HCT116 (cell line): ENCODE data around the gene RBM42. TPM values are rescaled to one million over a fixed set of nuclear protein-coding genes. Genes with fewer than 3 reads are reported as not detected.

Experiments
- ATAC-seq: fragments of 200-7000 bp; cut with Tn5 transposase; 2 replicates; pipeline ENCODE4 v1.9.1; 2020; ENCODE audit warnings: mild to moderate bottlenecking, moderate library complexity
- BruUV-seq: library from RNA; stranded (reverse); fragments of 400-500 nt; replicated peaks from 2 replicates; lab custom pipeline; 2021; lab: Mats Ljungman, UMichigan
- CTCF ChIA-PET: fragments of 300-600 bp; sonication (Branson Sonifier 250); formaldehyde crosslinking; loops from one replicate; lab custom pipeline; 2021; ENCODE audit warnings: antibody characterized with exemption; lab: Charles Lee
- POLR2A ChIA-PET: fragments of 300-600, 350-600 bp; sonication (Branson Sonifier 250); formaldehyde crosslinking; loops from one replicate; lab custom pipeline; 2021; ENCODE audit warnings: antibody characterized with exemption; lab: Charles Lee
- RAD21 ChIA-PET, 2 experiments: fragments of 300-600 bp; sonication (Branson Sonifier 250); formaldehyde crosslinking; loops; one replicate each; lab custom pipeline; 2023; ENCODE audit warnings: low total read pairs in 2 of 2; ENCODE audit not compliant: uncharacterized antibody in 2 of 2, unreplicated experiment in 2 of 2, low non-redundant PET in 1 of 2; lab: Charles Lee
- DNase-seq: peaks from one replicate; pipeline ENCODE4 v3.0.0-alpha.2; 2010; ENCODE audit warnings: low read depth, low spot score
- H2AFZ ChIP-seq: fragments of 200-600 bp; shearing (Covaris generic), sonication (generic); 2 replicates; pipeline ENCODE4 v1.6.1; 2017; ENCODE audit warnings: low read depth, mixed run types, mixed read lengths, antibody characterized with exemption, low read length; ENCODE audit not compliant: poor library complexity, severe bottlenecking
- H3K27ac ChIP-seq: 2 replicates; pipeline ENCODE4 v1.5.1; 2012; ENCODE audit warnings: low read depth, low read length
- H3K27me3 ChIP-seq: fragments of 200-600 bp; sonication (generic); 2 replicates; pipeline ENCODE4 v1.6.1; 2016; ENCODE audit warnings: mixed run types, low read length, mixed read lengths; ENCODE audit not compliant: insufficient read depth
- H3K36me3 ChIP-seq, 2 experiments: fragments of 200-500 bp in 1 of 2; fragments of 200-600 bp in 1 of 2; sonication (Bioruptor generic) in 1 of 2; sonication (generic) in 1 of 2; 2 replicates each; pipeline versions ENCODE4 v1.5.1 to v1.6.1; 2014 to 2016; ENCODE audit warnings: low read length in 2 of 2, inconsistent platforms in 1 of 2, mixed read lengths in 1 of 2, mixed run types in 1 of 2; ENCODE audit not compliant: insufficient read depth in 2 of 2, control insufficient read depth in 1 of 2
- H3K4me1 ChIP-seq, 2 experiments: fragments of 200-600 bp in 1 of 2; sonication (generic) in 1 of 2; 2 replicates each; pipeline versions ENCODE4 v1.5.1 to v1.6.1; 2012 to 2017; ENCODE audit warnings: low read length in 2 of 2, inconsistent platforms in 1 of 2, mild to moderate bottlenecking in 1 of 2, mixed read lengths in 1 of 2, mixed run types in 1 of 2, moderate library complexity in 1 of 2; ENCODE audit not compliant: insufficient read depth in 2 of 2, control insufficient read depth in 1 of 2
- H3K4me2 ChIP-seq: fragments of 200-600 bp; sonication (generic); 2 replicates; pipeline ENCODE4 v1.6.1; 2017; ENCODE audit warnings: mixed run types, low read length, mixed read lengths
- H3K4me3 ChIP-seq, 2 experiments: fragments of 200-600 bp in 1 of 2; sonication (generic) in 1 of 2; replicated peaks in 1 of 2; 2 replicates each; pipeline ENCODE4 v1.5.1; 2011 to 2016; ENCODE audit warnings: low read length in 2 of 2, control low read depth in 1 of 2, low read depth in 1 of 2, mild to moderate bottlenecking in 1 of 2, mixed read lengths in 1 of 2, mixed run types in 1 of 2
- H3K79me2 ChIP-seq: fragments of 200-600 bp; sonication (generic); 2 replicates; pipeline ENCODE4 v1.6.1; 2017; ENCODE audit warnings: mild to moderate bottlenecking, mixed run types, low read length, moderate library complexity, mixed read lengths; ENCODE audit not compliant: insufficient read depth
- H3K9ac ChIP-seq: fragments of 200-600 bp; sonication (generic); 2 replicates; pipeline ENCODE4 v1.6.1; 2016; ENCODE audit warnings: low read length, mixed read lengths
- H3K9me2 ChIP-seq: fragments of 200-600 bp; sonication (generic), shearing (Covaris generic); 2 replicates; pipeline ENCODE4 v1.6.1; 2017; ENCODE audit warnings: mixed run types, mild to moderate bottlenecking, moderate library complexity; ENCODE audit not compliant: insufficient read depth
- H3K9me3 ChIP-seq, 2 experiments: fragments of 200-500 bp in 1 of 2; fragments of 200-600 bp in 1 of 2; sonication (Bioruptor generic) in 1 of 2; sonication (generic) in 1 of 2; 2 replicates each; pipeline ENCODE4 v1.6.1; 2014 to 2017; ENCODE audit warnings: low read length in 2 of 2, mixed read lengths in 2 of 2, inconsistent platforms in 1 of 2, low read depth in 1 of 2, mild to moderate bottlenecking in 1 of 2, mixed run types in 1 of 2, moderate library complexity in 1 of 2; ENCODE audit not compliant: control insufficient read depth in 1 of 2, insufficient read depth in 1 of 2
- H4K20me1 ChIP-seq: fragments of 200-600 bp; sonication (generic), shearing (Covaris generic); 2 replicates; pipeline ENCODE4 v1.6.1; 2017; ENCODE audit warnings: mixed run types, mild to moderate bottlenecking, moderate library complexity; ENCODE audit not compliant: insufficient read depth
- CBX3 ChIP-seq: IDR thresholded peaks from 2 replicates; pipeline ENCODE4 v1.6.1; 2012; ENCODE audit warnings: low read depth
- EZH2 ChIP-seq: fragments of 200-600 bp; sonication (generic); IDR thresholded peaks from 2 replicates; pipeline ENCODE4 v1.6.1; 2017; ENCODE audit warnings: antibody characterized with exemption, mixed run types
- EZH2phosphoT487 ChIP-seq: fragments of 200-600 bp; IDR thresholded peaks from 2 replicates; pipeline ENCODE4 v1.6.1; 2018; ENCODE audit warnings: antibody characterized with exemption, borderline replicate concordance
- FOSL1 ChIP-seq: IDR thresholded peaks from 2 replicates; pipeline ENCODE4 v1.6.1; 2012; ENCODE audit warnings: low read depth
- JUND ChIP-seq: IDR thresholded peaks from 2 replicates; pipeline ENCODE4 v1.6.1; 2012
- POLR2A ChIP-seq: IDR thresholded peaks from 2 replicates; pipeline ENCODE4 v1.7.0; 2011; ENCODE audit warnings: borderline replicate concordance; ENCODE audit not compliant: insufficient read depth, insufficient read length; ENCODE audit errors: extremely low read depth
- POLR2AphosphoS5 ChIP-seq: IDR thresholded peaks from 2 replicates; pipeline ENCODE4 v1.6.1; 2011; ENCODE audit warnings: mild to moderate bottlenecking, low read depth, low read length, moderate library complexity
- RAD21 ChIP-seq: IDR thresholded peaks from 2 replicates; pipeline ENCODE4 v1.6.1; 2012; ENCODE audit warnings: low read depth, mild to moderate bottlenecking
- SIN3A ChIP-seq: IDR thresholded peaks from 2 replicates; pipeline ENCODE4 v1.6.1; 2012; ENCODE audit warnings: low read depth
- SP1 ChIP-seq: IDR thresholded peaks from 2 replicates; pipeline ENCODE4 v1.6.1; 2012; ENCODE audit warnings: low read depth
- YY1 ChIP-seq: IDR thresholded peaks from 2 replicates; pipeline ENCODE4 v1.6.1; 2011; ENCODE audit warnings: low read length, low read depth, moderate library complexity, mild to moderate bottlenecking; ENCODE audit not compliant: insufficient replicate concordance; ENCODE audit errors: extremely low read depth
- ZFX ChIP-seq: fragments of 450-650 bp; IDR thresholded peaks from 2 replicates; pipeline ENCODE4 v1.6.1; 2017
- intact Hi-C: fragments of 100-400 bp; cut with micrococcal nuclease; formaldehyde crosslinking; loops from 2 replicates; pipeline ENCODE4 v1.10.0; 2022
- total RNA-seq: library from RNA; stranded (reverse); gene quantifications from one replicate; pipeline ENCODE4 v1.2.1, GENCODE V29; 2021; ENCODE audit not compliant: unreplicated experiment
- TF ChIP-seq, protein P1 (sequence below): IDR thresholded peaks from 2 replicates; pipeline ENCODE4 v1.6.1; 2012; ENCODE audit warnings: low read depth
- TF ChIP-seq, protein P2 (sequence below): IDR thresholded peaks from 2 replicates; pipeline ENCODE4 v1.6.1; 2012
- TF ChIP-seq, protein P3 (sequence below): IDR thresholded peaks from 2 replicates; pipeline ENCODE4 v1.6.1; 2011; ENCODE audit warnings: mild to moderate bottlenecking, low read length, moderate library complexity; ENCODE audit not compliant: insufficient replicate concordance; ENCODE audit errors: extremely low read depth

The RBM42 gene
- total RNA-seq, 1 experiment from 2014 or later: 87.2 TPM

DNA sequence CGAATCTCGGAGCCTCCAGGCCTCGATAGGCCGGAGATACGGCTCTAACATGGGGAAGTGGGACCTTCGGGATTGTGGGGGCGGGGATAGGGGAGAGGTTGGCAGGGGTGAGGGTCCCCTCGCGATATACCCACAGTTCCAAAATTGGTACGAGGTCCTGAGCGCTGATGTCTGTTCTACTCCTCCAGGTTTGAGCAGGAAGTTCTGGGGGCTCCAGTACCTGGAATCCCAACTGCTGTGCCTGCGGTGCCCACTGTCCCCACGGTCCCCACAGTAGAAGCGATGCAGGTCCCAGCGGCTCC lies 447 bp downstream of the RBM42 start:
- H3K36me3 ChIP-seq: peaks cover 22 to 23% of the 10 kb centered on the region in 2 experiments; a peak in 3 of 4 replicates
- no peak overlapping the region for H2AFZ ChIP-seq
- peak overlapping the region; percentile 92 for H3K9ac ChIP-seq
- TF ChIP-seq FOSL1 (no peak), SIN3A (0 out of 2 replicates have a peak, but pooled peaks have one; percentile 4), YY1 (no peak), ZFX (no peak; the same call in 1 of the 2 replicates), RAD21 (no peak)
- no peaks in the 10 kb centered on the region for H3K9me3 ChIP-seq
- no peaks in the 10 kb centered on the region for H4K20me1 ChIP-seq
- H3K79me2 ChIP-seq: peaks cover 14% of the 10 kb centered on the region
- ChIA-PET POLR2A (no interaction called here), CTCF (no interaction called here), RAD21 (no interaction called here)
- ATAC-seq (no peak), DNase-seq (no peak)
- H3K4me1 ChIP-seq: peaks cover 7 to 9% of the 10 kb centered on the region in 2 experiments; a peak in 3 of 4 replicates
- H3K27ac ChIP-seq: peak overlapping the region; percentile 73
- H3K27me3 ChIP-seq: no peaks in the 10 kb centered on the region
- intact Hi-C loops: no loop called here
- BruUV-seq: TSS peak; percentile 73
- peak overlapping the region; percentile 89 to 97 for H3K4me3 ChIP-seq
- H3K9me2 ChIP-seq: no peaks in the 10 kb centered on the region
- H3K4me2 ChIP-seq: peak overlapping the region; percentile 98

- ATAC-seq (no peak), DNase-seq (no peak)
- CTCF ChIA-PET: no interaction called here
- H3K36me3 ChIP-seq: peaks cover 32 to 38% of the 10 kb centered on the region in 2 experiments; a peak in 3 of 4 replicates
- BruUV-seq: no TSS peak
- H3K9me2 ChIP-seq: no peaks in the 10 kb centered on the region
- H3K4me2 ChIP-seq: no peak overlapping the region
- intact Hi-C loops: no loop called here
- H4K20me1 ChIP-seq: no peaks in the 10 kb centered on the region
- peaks cover 14% of the 10 kb centered on the region for H3K79me2 ChIP-seq
- H3K9ac ChIP-seq: no peak overlapping the region
- no peaks in the 10 kb centered on the region for H3K9me3 ChIP-seq
- peaks cover 0 to 7% of the 10 kb centered on the region in 2 experiments; a peak in 2 of 4 replicates for H3K4me1 ChIP-seq
- RAD21 ChIA-PET: no interaction called here
- no peak overlapping the region for H3K27ac ChIP-seq
- H2AFZ ChIP-seq: no peak overlapping the region
- H3K27me3 ChIP-seq: no peaks in the 10 kb centered on the region
- no peak overlapping the region for H3K4me3 ChIP-seq
- POLR2A ChIA-PET: no interaction called here
- TF ChIP-seq, protein P1, sequence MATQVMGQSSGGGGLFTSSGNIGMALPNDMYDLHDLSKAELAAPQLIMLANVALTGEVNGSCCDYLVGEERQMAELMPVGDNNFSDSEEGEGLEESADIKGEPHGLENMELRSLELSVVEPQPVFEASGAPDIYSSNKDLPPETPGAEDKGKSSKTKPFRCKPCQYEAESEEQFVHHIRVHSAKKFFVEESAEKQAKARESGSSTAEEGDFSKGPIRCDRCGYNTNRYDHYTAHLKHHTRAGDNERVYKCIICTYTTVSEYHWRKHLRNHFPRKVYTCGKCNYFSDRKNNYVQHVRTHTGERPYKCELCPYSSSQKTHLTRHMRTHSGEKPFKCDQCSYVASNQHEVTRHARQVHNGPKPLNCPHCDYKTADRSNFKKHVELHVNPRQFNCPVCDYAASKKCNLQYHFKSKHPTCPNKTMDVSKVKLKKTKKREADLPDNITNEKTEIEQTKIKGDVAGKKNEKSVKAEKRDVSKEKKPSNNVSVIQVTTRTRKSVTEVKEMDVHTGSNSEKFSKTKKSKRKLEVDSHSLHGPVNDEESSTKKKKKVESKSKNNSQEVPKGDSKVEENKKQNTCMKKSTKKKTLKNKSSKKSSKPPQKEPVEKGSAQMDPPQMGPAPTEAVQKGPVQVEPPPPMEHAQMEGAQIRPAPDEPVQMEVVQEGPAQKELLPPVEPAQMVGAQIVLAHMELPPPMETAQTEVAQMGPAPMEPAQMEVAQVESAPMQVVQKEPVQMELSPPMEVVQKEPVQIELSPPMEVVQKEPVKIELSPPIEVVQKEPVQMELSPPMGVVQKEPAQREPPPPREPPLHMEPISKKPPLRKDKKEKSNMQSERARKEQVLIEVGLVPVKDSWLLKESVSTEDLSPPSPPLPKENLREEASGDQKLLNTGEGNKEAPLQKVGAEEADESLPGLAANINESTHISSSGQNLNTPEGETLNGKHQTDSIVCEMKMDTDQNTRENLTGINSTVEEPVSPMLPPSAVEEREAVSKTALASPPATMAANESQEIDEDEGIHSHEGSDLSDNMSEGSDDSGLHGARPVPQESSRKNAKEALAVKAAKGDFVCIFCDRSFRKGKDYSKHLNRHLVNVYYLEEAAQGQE: no peak
- TF ChIP-seq ZFX: no peak
- TF ChIP-seq EZH2phosphoT487: no peak
- TF ChIP-seq, protein P2, sequence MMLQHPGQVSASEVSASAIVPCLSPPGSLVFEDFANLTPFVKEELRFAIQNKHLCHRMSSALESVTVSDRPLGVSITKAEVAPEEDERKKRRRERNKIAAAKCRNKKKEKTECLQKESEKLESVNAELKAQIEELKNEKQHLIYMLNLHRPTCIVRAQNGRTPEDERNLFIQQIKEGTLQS: no peak
- no peak for TF ChIP-seq RAD21
- TF ChIP-seq, protein P3, sequence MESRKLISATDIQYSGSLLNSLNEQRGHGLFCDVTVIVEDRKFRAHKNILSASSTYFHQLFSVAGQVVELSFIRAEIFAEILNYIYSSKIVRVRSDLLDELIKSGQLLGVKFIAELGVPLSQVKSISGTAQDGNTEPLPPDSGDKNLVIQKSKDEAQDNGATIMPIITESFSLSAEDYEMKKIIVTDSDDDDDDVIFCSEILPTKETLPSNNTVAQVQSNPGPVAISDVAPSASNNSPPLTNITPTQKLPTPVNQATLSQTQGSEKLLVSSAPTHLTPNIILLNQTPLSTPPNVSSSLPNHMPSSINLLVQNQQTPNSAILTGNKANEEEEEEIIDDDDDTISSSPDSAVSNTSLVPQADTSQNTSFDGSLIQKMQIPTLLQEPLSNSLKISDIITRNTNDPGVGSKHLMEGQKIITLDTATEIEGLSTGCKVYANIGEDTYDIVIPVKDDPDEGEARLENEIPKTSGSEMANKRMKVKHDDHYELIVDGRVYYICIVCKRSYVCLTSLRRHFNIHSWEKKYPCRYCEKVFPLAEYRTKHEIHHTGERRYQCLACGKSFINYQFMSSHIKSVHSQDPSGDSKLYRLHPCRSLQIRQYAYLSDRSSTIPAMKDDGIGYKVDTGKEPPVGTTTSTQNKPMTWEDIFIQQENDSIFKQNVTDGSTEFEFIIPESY: no peak
- no peak for TF ChIP-seq SP1
- TF ChIP-seq YY1: no peak
- TF ChIP-seq EZH2: no peak
- no peak for TF ChIP-seq POLR2AphosphoS5
- no peak for TF ChIP-seq CBX3
- no peak for TF ChIP-seq JUND
- TF ChIP-seq POLR2A: no peak
These were observed 5.0 kb downstream of the RBM42 start for GRCh38 chr19:35633727-35634440.
